ENCODE measurements around the gene PPIL6.

DNA sequence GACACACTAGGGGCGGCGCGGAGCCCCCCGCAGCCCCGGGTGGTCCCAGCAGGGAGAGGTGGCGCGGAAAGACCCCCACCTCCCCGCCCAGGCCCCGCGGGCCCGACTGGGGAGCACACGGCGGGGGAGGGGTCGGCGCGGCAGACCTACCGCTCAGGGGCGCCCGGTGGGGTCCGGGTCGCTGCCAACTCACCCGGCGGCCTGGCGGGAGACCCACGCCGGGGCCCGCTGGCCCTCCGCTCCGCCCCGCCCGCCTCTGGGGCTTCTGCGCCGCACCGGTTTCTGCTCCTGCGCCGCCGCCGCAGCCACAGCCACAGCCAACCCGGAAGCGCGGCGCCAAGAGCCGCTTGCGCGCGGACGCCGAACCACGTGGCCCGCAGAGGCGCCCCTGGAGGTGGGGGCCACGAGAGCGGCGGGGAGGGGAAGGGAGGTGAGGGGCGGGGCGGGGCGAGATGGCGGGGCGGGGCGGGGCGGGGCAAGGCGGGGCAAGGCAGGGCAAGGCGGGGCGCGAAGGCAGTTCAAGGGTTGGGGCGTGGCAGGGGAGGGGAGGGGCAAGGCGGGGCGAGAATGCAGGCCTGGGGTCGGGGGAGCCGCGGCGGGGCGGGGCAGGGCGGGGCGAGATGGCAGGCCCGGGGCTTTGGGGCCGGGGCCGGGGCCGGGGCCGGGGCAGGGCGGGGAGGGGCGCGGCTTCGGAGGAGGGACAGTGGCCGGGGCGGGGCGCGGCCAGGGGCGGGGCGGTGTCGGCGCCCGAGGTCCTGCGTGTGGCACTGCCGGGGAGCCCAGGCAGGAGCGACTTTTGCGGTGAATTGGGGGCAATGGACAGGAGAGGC is 42.7 kb upstream of the PPIL6 start, which contains the start of gene ZBTB24:
- TF ChIP-seq POLR2A (IDR thresholded peaks at IDR 0.05): peak in 1 of 2 donors; percentile 68
- TF ChIP-seq, protein P1, sequence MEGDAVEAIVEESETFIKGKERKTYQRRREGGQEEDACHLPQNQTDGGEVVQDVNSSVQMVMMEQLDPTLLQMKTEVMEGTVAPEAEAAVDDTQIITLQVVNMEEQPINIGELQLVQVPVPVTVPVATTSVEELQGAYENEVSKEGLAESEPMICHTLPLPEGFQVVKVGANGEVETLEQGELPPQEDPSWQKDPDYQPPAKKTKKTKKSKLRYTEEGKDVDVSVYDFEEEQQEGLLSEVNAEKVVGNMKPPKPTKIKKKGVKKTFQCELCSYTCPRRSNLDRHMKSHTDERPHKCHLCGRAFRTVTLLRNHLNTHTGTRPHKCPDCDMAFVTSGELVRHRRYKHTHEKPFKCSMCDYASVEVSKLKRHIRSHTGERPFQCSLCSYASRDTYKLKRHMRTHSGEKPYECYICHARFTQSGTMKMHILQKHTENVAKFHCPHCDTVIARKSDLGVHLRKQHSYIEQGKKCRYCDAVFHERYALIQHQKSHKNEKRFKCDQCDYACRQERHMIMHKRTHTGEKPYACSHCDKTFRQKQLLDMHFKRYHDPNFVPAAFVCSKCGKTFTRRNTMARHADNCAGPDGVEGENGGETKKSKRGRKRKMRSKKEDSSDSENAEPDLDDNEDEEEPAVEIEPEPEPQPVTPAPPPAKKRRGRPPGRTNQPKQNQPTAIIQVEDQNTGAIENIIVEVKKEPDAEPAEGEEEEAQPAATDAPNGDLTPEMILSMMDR (IDR thresholded peaks at IDR 0.05): no peak
